Hematopoietic multipotent progenitor cell (in vitro differentiated cells): ENCODE measurements around the gene TMPRSS12. TPM values are rescaled to one million over a fixed set of nuclear protein-coding genes. Genes with fewer than 3 reads are reported as not detected.
"Not testable (repeated sequence)": the region's sequence is repeated elsewhere in the genome, so short reads cannot be mapped to it uniquely, and the experiment has no call there.

Source experiments
- DNase-seq, 3 donors: peaks; one replicate each; pipeline ENCODE4 v3.0.0-alpha.2; 2011 to 2015; ENCODE audit warnings: low read depth in 2 of 3, low spot score in 2 of 3
- total RNA-seq: library from RNA; depleted of rRNA; stranded (reverse); fragments of >200 nt; gene quantifications from one replicate; pipeline ENCODE4 v1.2.3, GENCODE V29; 2012

Gene TMPRSS12
- total RNA-seq, 1 donor, result not detected

- not testable (repeated sequence) for DNase-seq
Observed at GRCh38 chr12:50855679-50856078, 13.0 kb downstream of the TMPRSS12 start.

- DNase-seq, result no peak
Observed at GRCh38 chr12:50859621-50860310, 17.0 kb downstream of the TMPRSS12 start.

GRCh38 chr12:50862316-50862715 is 19.6 kb downstream of the TMPRSS12 start:
- no peak for DNase-seq

- DNase-seq, result no peak
Observed at GRCh38 chr12:50865266-50865665, 22.5 kb downstream of the TMPRSS12 start.

GRCh38 chr12:50868881-50869280 is 26.2 kb downstream of the TMPRSS12 start:
- DNase-seq, result not testable (repeated sequence)

- peak in 1 of 3 donors; percentile 28 for DNase-seq
Observed at GRCh38 chr12:50882563-50882962, 39.8 kb downstream of the TMPRSS12 start.

- DNase-seq, result no peak
Observed at GRCh38 chr12:50887191-50887590, 44.5 kb downstream of the TMPRSS12 start.

GRCh38 chr12:50888666-50889065 is 45.9 kb downstream of the TMPRSS12 start:
- DNase-seq, result no peak

GRCh38 chr12:50894241-50894640 is 51.5 kb downstream of the TMPRSS12 start:
- no peak for DNase-seq

GRCh38 chr12:50901685-50902113 is 59.0 kb downstream of the TMPRSS12 start:
- no peak for DNase-seq

- not testable (repeated sequence) for DNase-seq
Observed at GRCh38 chr12:50908479-50908878, 65.8 kb downstream of the TMPRSS12 start.

GRCh38 chr12:50912361-50912760 is 69.6 kb downstream of the TMPRSS12 start:
- DNase-seq, result not testable (repeated sequence)

GRCh38 chr12:50913224-50913623 is 70.5 kb downstream of the TMPRSS12 start:
- DNase-seq, result no peak

- DNase-seq, result no peak
Observed at GRCh38 chr12:50914872-50915484, 72.3 kb downstream of the TMPRSS12 start.

- DNase-seq, result no peak
Observed at GRCh38 chr12:50916292-50916691, 73.6 kb downstream of the TMPRSS12 start.

GRCh38 chr12:50918584-50919316 is 76.0 kb downstream of the TMPRSS12 start:
- DNase-seq, result no peak

GRCh38 chr12:50922820-50923219 is 80.1 kb downstream of the TMPRSS12 start:
- DNase-seq, result no peak

GRCh38 chr12:50923361-50924130 is 80.8 kb downstream of the TMPRSS12 start:
- DNase-seq, result no peak

- no peak for DNase-seq
Observed at GRCh38 chr12:50924131-50924438, 81.4 kb downstream of the TMPRSS12 start.

GRCh38 chr12:50924439-50925341 is 82.0 kb downstream of the TMPRSS12 start:
- peak in 2 of 3 donors; percentile 91 to 97 for DNase-seq
